K562 treated with DMSO at 1 percent for 24 hours (cell line): ENCODE results near the gene CTAGE9. TPM values are rescaled to one million over a fixed set of nuclear protein-coding genes. Genes with fewer than 3 reads are reported as not detected.

Source experiments
- total RNA-seq: library from RNA; unstranded; fragments of 300-600 nt; gene quantifications from 2 replicates; pipeline ENCODE4 v1.2.3, GENCODE V29; 2022; ENCODE audit warnings: low read depth; ENCODE audit not compliant: insufficient read depth

CTAGE9 gene
- not detected in 2 replicates for total RNA-seq

DNA sequence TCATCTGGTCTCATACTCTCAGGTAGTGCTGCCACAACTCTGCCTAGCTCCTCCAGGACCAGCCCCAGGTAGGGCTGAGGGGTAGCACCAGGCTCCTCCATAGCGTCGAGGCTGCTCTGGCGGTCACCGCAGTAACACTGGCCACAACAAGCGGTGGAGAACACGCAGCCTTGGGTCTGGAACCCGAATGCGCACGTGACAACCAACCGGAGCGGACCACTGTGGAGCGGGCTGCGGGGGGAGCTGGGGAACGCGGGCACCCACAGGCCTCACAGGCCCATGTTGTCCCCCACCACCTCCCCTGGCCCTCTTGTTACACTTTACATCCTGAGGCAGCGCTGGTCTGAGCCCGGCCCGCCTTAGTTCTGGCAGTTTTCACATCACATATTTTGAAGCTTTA lies at the start of gene CTAGE9:
CTAGE9 (minus strand) TSS at position 101 of the 400 bp plus-strand sequence; CDS start at position 101, 0 bp downstream.

Other genes with a start within 250 kb of the CTAGE9 start
- gene ARG1, start 137.8 kb downstream of the CTAGE9 start, total RNA-seq = not detected in 2 replicates
- 9.1 and 11.5 TPM in 2 replicates for gene MED23, start 82.8 kb downstream of the CTAGE9 start, total RNA-seq
- gene ENPP3, start 73.7 kb downstream of the CTAGE9 start, total RNA-seq = 1.6 and 1.7 TPM in 2 replicates
- not detected in 2 replicates for gene OR2A4, start 9.6 kb downstream of the CTAGE9 start, total RNA-seq
- gene ENPP1, start 97.0 kb upstream of the CTAGE9 start, total RNA-seq = 0.19 TPM in 1 of 2 replicates, not detected in the other
- gene CCN2, start 240.4 kb upstream of the CTAGE9 start, total RNA-seq = not detected in 2 replicates